Measurements from ENCODE around the gene NUB1.

NUB1 gene

DNA sequence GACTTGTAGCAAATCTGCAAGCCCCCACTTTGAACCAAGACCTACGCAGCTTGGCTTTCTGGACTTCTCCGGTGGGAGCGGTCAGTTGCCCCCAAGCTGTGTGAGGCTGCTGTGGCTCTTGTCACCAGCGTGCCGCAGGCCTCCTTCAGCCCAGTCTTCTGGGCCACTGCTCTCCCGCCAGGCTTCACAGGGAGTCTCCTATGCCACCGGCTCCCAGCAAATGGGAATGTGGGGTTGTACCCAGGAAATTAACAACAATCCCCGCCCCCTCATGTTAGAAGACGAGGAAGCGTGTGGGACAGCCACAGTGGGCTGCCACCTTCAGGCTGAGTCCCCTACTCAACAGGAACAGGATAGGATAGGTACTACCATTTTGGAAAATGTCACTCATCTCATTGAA lies 64.0 kb downstream of the NUB1 start:
- H3K4me1 ChIP-seq = no peaks in the 10 kb centered on the region
- no peaks in the 10 kb centered on the region for H3K36me3 ChIP-seq (replicated peaks)
- H3K9me3 ChIP-seq = no peaks in the 10 kb centered on the region
- peaks cover 11% of the 10 kb centered on the region for H3K27me3 ChIP-seq (ENCODE audit: low read depth)
- DNase-seq (ENCODE audit: low spot score in 2 of 2) = no peak
- H3K4me3 ChIP-seq = no peak overlapping the region
- in situ Hi-C loops (cut with MboI; ENCODE audit: low sequenced_read_pairs) = no loop called here

DNA sequence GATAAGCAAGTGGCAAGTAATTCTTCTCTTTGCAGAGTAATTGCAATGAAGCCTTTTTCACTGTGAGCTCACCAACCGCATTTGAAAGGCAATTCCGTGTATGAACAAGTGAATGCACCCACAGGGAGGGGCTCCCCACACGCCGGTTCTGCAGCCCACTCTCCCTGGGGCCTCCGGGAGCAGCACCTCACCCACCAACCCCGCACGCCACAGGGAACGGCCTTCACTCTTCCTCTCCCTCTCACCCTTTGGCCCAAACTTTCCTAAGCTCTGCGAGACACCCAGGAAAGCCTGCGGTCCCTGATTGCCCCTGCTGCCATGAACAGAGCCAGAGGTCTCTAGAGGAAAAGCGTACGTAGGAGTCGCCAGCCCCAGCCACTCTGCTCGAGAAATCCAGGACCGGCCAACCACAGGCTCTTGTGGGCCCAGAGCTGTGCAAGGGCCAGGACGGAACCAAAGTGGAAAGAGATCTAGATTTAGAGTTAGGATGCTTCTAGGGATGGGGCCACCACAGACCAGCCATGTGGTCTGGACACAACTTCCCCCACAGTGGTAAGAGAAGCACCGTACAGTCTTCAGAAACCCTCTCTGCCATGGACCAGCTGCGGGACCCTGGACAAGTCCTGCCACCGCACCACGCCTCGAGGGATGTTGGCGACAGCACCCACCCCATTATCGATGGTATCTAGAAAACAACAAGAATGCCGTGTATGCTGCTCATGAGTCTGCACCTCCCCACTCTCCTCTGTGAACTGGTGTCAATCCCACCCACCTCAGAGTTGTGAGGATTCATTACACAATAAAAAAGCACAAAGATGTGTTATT lies 64.7 kb downstream of the NUB1 start:
- H3K9me3 ChIP-seq = no peaks in the 10 kb centered on the region
- no peak overlapping the region for H3K4me3 ChIP-seq
- no peaks in the 10 kb centered on the region for H3K4me1 ChIP-seq
- H3K27me3 ChIP-seq (ENCODE audit: low read depth) = peaks cover 14% of the 10 kb centered on the region
- in situ Hi-C loops (cut with MboI; ENCODE audit: low sequenced_read_pairs) = no loop called here
- H3K36me3 ChIP-seq (replicated peaks) = no peaks in the 10 kb centered on the region
- no peak for DNase-seq (ENCODE audit: low spot score in 2 of 2)

DNA sequence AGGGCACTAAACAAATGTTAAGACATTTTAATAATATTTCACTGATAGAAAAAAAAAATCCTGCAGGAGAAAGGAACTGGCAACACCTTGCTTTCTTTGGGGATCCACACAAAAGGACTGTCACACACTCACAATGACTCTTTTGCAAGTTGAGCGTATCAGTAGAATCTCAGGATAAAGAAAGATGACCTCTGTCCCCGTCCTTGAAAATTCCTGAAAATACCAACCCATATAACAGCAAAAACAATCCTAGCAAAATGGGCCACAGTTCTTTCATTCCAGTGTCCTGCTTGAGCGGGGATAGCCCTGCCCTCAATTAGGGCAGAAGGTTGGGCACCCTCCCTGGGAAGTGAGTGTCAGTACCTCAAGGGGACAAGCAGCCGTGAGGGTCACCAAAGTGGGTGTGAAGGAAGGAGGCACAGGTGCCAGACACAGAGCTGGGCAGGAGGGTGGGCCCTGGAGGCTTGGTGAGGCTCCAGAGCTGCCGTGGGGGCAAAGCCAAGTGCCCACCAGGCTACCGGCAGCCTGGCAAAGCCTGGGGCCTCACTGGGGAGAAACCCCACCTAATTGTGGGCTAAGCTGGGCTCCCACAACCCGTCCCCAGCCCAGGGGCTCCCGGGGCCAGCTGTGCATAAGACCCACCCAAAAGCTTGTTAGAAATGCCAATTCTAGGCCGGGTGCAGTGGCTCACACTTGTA lies 65.4 kb downstream of the NUB1 start:
- Histone ChIP-seq H3K36me3 (replicated peaks) (no peaks in the 10 kb centered on the region), H3K9me3 (no peaks in the 10 kb centered on the region), H3K4me3 (no peak overlapping the region), H3K4me1 (no peaks in the 10 kb centered on the region), H3K27me3 (ENCODE audit: low read depth) (peaks cover 14% of the 10 kb centered on the region)
- in situ Hi-C loops (cut with MboI; ENCODE audit: low sequenced_read_pairs) = no loop called here
- no peak for DNase-seq (ENCODE audit: low spot score in 2 of 2)

DNA sequence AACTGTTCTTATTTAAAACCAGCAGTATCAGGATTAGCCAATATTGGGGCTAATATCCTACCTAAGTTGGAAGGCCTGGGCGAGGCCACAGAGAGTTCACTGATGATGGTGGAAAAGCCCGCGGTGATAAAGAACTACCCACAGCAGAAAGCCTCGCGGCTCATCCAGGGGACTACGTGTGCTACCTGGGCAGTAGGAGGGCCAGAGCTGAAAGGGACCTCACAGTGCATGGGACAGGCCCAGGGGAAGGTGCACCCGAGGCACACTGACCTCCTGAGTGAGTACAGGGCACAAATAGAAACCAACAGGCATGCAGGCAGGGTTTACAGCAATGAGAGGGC lies 66.9 kb downstream of the NUB1 start:
- no peak for DNase-seq (ENCODE audit: low spot score in 2 of 2)
- Histone ChIP-seq H3K36me3 (replicated peaks) (no peaks in the 10 kb centered on the region), H3K9me3 (no peaks in the 10 kb centered on the region), H3K4me1 (no peaks in the 10 kb centered on the region), H3K4me3 (peak overlapping the region; percentile 55), H3K27me3 (ENCODE audit: low read depth) (peaks cover 18% of the 10 kb centered on the region)
- in situ Hi-C loops (cut with MboI; ENCODE audit: low sequenced_read_pairs) = no loop called here

DNA sequence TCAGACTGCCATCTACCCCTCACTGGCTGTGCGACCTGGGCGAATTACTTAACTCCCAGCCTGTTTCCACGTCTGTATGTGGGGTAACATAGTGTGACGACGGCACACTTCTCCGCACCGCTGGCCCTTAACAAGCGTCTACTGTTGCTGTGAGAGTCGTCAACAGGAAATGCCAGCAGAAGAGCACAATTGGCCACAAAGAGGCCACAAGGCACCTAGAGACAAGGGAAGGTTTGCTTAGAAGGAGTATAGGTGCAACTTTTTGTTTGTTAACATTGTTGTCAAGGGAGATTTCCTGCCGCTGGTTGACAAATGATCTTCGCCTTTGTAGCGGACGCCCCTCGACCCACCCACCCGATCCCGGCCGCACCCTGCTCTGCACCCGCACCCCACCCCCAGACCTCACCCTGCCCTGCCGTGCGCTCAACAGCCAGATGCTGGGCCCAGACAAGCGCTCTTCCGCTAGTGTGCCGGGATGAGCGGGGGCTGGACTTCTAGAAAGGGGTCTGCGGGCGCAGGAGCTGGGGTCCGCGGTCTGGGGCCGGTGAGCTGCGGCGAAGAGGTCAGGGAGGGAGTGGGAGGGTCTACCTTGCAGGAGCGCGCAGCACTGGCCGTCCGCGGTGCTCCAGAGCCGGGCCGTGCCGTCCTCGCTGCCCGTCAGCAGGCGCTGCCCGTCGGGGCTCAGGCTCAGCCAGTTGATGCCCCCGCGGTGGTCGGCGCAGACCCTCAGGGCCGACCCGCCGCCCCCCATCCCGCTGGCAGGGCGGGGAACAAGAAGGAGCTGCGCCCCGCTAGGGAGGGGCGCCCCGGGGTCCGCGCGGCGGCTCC lies 67.4 kb downstream of the NUB1 start:
- Histone ChIP-seq H3K4me3 (peak overlapping the region; percentile 55), H3K27me3 (ENCODE audit: low read depth) (peaks cover 20% of the 10 kb centered on the region), H3K4me1 (no peaks in the 10 kb centered on the region)

DNA sequence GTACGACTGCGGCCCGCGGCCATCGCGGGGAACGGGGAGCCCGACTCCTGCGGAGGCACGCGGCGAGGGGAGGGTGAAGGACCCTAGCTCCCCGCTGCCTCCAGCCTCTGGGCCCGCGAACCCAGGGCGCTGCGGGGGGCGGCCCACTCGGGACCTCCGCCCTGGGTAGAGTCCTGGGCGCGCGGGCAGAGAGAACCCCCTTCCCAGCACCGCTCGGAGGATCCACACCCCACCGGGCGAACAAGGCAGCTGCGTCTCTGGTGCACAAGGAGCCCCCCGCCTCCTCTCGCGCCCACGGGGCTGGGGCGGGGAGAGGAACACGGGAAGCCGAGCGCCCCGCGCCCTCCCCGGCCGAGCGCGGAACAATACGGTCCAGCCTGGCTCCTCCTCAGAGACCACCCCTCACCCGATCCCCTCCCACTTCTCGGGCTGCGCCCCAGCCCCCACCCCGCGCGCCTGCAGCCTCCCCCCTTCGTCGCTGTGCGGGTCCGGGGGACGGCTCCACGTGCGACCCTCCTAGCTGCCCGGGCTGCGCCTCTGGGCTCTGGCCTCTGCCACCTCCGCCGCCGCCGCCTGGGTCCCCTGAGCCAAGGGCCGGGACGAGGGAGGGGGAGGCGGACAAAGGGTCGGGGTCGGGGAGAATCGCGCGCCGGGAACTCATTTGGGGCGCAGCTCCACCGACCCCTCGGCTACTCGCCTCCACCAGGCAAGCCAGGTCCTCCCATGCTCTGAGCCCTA lies 68.2 kb downstream of the NUB1 start, which contains the start of gene WDR86:
TSS of gene WDR86 (minus strand) at position 372 of the 738 bp plus-strand sequence. CDS start 449 bp downstream, outside the sequence.
- Histone ChIP-seq H3K4me3 (peak within 1 kb of the TSS; percentile 55), H3K27me3 (ENCODE audit: low read depth) (peaks cover 23% of the 10 kb centered on the region), H3K4me1 (no peaks in the 10 kb centered on the region), H3K9me3 (no peaks in the 10 kb centered on the region), H3K36me3 (replicated peaks) (no peaks in the 10 kb centered on the region)
- in situ Hi-C loops (cut with MboI; ENCODE audit: low sequenced_read_pairs) = no loop called here
- DNase-seq (ENCODE audit: low spot score in 2 of 2) = peak in 1 of 2 experiments; percentile 68

More for the DNA sequence above, 67.4 kb downstream of the NUB1 start:
- no peaks in the 10 kb centered on the region for H3K36me3 ChIP-seq (replicated peaks)
- in situ Hi-C loops (cut with MboI; ENCODE audit: low sequenced_read_pairs) = no loop called here
- H3K9me3 ChIP-seq = no peaks in the 10 kb centered on the region
- peak in 1 of 2 experiments; percentile 40 for DNase-seq (ENCODE audit: low spot score in 2 of 2)

DNA sequence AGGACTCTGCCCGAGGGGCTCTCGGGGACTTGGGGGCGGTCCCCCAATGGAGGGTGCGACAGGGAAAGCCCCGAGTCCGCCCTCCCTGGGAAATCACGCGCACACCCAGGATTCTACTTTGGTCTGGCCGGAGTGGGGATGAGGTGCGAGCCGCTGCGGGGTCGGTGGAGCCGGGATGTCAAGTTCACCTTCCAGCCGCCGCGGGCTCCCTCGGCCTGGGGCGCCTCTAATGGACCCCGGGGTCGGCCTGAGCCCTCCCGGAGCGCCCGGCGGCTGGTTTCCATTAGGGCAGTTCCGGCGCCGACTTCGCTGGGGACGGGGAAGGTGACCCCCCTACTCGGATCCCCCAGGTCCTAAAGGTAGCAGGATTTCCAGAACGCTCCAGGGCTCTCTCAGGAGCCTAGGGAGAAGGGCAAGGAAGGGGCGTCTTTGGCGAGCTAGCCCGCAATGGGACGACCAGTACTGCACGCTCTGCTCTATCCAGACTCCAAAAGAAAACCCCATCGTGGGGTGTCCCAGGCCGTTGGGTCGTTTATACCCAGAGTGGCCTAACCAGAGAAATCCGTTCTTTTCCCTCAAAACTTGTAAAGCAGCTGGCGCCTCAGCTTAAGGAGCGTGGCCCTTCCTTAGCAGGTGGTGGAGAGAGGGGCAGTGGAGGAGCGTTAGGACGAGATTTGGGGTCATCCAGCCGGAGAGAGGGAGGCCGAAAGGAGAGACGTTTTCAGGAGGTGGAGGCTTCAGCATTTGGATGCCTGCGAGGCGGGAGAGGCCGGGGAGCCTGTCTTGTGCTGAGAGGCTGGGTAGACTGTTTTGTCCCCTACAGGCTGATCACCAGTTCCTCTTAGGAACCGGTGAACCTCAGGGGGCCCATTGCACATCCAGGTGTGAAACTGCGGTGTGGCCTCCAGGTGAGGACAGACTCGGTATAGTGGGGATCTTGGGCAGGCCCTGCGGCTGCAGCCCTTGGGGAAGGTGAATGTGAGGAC lies 69.1 kb downstream of the NUB1 start:
- Histone ChIP-seq H3K4me1 (no peaks in the 10 kb centered on the region), H3K36me3 (replicated peaks) (no peaks in the 10 kb centered on the region), H3K27me3 (ENCODE audit: low read depth) (peaks cover 23% of the 10 kb centered on the region), H3K9me3 (no peaks in the 10 kb centered on the region), H3K4me3 (peak overlapping the region; percentile 55)
- in situ Hi-C loops (cut with MboI; ENCODE audit: low sequenced_read_pairs) = no loop called here
- DNase-seq (ENCODE audit: low spot score in 2 of 2) = peak; percentile 14 to 69

DNA sequence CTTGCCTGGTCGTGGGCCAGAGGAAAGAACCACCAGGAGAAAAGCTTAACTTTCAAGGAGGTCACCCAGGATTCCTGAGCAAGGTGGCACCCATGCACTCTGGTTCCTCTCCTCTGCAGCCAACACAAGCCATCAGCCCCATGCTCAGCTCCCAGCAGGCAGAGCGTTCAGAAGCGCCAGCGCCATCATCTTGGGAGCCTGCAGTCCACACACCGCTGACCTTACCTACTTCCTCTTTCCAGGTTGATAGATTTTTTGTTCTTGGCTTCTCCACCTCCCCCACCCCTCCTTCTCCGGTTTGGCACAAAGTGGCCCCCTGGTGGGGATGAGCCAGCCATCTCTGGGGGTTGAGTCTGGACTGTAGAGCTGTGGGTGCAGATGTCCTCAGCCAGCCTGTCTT lies 69.9 kb downstream of the NUB1 start:
- in situ Hi-C loops (cut with MboI; ENCODE audit: low sequenced_read_pairs) = no loop called here
- Histone ChIP-seq H3K9me3 (no peaks in the 10 kb centered on the region), H3K36me3 (replicated peaks) (no peaks in the 10 kb centered on the region), H3K4me1 (no peaks in the 10 kb centered on the region), H3K4me3 (no peak overlapping the region), H3K27me3 (ENCODE audit: low read depth) (peaks cover 23% of the 10 kb centered on the region)
- no peak for DNase-seq (ENCODE audit: low spot score in 2 of 2)

DNA sequence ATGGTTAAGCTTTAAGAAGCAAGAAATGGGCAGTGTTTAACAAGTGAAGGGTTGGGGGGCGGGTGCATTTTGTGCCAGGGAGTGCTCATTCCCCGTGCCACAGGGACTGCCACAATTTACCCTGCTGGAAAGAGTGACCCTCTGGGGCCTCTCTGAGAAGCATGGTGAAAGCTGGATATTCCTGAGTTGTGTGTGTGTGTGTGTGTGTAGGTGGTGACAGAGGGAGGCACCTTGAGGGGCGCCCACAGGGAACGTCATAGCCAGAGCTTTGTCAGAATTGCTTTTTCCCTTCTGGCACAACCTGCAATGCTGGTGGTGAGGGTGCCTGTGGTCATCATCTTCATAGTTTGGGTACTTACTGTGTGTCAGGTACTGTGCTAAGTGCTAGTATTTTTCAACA lies 70.7 kb downstream of the NUB1 start:
- H3K27me3 ChIP-seq (ENCODE audit: low read depth) = peaks cover 23% of the 10 kb centered on the region
- in situ Hi-C loops (cut with MboI; ENCODE audit: low sequenced_read_pairs) = no loop called here
- H3K4me3 ChIP-seq = no peak overlapping the region
- DNase-seq (ENCODE audit: low spot score in 2 of 2) = no peak
- H3K4me1 ChIP-seq = no peaks in the 10 kb centered on the region
- H3K9me3 ChIP-seq = no peaks in the 10 kb centered on the region
- H3K36me3 ChIP-seq (replicated peaks) = no peaks in the 10 kb centered on the region

DNA sequence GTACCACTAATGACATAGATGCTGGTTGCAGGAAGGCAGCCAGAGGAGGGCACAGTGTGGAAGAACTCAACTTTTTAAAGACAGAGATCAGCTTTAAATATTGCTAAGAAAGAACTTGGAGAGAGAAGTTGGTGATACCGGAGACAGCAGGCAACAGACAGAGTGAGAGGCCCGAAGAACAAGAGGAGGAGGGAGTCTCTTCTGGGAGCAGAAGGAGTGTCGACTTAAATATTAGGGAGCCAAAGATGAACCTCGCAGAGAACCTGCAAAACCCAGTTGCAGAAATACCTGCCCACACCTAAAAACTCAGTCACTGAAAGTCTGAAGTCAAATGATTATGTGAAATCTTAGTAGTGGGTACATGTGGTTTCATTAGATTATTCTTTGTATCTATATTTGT lies 71.6 kb downstream of the NUB1 start:
- no peak for DNase-seq (ENCODE audit: low spot score in 2 of 2)
- H3K27me3 ChIP-seq (ENCODE audit: low read depth) = peaks cover 23% of the 10 kb centered on the region
- in situ Hi-C loops (cut with MboI; ENCODE audit: low sequenced_read_pairs) = no loop called here
- H3K9me3 ChIP-seq = no peaks in the 10 kb centered on the region
- no peaks in the 10 kb centered on the region for H3K36me3 ChIP-seq (replicated peaks)
- no peak overlapping the region for H3K4me3 ChIP-seq
- no peaks in the 10 kb centered on the region for H3K4me1 ChIP-seq

DNA sequence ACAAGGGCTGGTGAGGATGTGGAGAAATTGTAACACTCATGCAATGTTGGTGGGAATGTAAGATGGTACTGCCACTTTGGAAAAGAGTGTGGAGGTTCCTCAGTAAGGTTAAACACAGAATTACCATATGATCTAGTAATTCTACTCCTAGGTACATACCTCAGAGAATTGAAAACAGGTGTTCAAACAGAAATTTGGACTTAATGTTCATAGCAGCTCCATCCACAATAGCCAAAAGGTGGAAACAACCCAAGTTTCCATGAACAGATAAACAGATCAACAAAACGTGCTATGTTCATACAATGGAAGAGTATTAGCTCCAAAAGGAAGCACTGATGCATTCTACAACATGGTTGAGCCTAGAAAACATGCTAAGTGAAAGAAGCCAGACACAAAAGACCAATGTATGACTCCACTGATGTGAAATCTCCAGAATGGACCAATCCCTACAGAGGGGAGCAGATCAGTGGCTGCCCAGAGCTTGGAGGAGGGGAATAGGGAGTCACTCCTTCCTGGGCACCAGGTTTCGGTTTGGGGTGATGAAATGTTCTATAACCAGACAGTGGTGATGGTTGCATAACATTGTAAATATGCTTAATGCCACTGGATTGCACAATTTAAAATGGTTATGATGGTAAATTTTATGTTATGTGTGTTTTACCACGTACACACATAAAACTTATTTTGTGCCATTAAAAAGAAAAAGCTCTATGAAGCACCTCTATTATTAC lies 73.9 kb downstream of the NUB1 start:
- Histone ChIP-seq H3K36me3 (replicated peaks) (no peaks in the 10 kb centered on the region), H3K27me3 (ENCODE audit: low read depth) (peaks cover 12% of the 10 kb centered on the region; the same call in 1 of the 2 replicates), H3K9me3 (no peaks in the 10 kb centered on the region), H3K4me1 (no peaks in the 10 kb centered on the region), H3K4me3 (no peak overlapping the region)
- in situ Hi-C loops (cut with MboI; ENCODE audit: low sequenced_read_pairs) = no loop called here
- DNase-seq (ENCODE audit: low spot score in 2 of 2) = no peak

Measured in HAP-1 (cell line).